ENCODE measurements around the gene NT5DC3.

NT5DC3 gene

DNA sequence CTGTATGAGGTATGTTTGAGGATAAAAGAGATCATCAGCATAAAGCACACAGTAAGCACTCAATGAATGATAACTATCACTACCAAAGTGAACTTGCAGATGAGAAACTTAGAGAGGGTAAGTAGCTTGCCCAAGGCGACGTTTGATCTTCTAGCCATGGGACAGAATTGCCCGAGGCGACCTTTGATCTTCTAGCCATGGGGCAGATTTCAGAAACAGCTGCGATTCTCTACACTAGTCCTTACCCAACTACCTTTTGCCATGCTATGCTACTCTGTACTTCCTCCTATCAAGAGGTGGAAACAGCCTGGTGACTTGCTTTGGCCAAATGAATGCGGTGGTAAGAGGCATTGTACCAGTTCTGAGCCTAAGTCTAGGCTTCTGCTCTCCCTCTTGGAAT, 23.7 kb upstream of the NT5DC3 start:
- no peak overlapping the region for H3K27ac ChIP-seq (ENCODE audit: low read depth, low read length, poor library complexity, severe bottlenecking)
- no peaks in the 10 kb centered on the region for H3K4me1 ChIP-seq (ENCODE audit: insufficient read depth, low read length, severe bottlenecking)
- no peaks in the 10 kb centered on the region for H3K9me3 ChIP-seq (ENCODE audit: low read length)
- no peaks in the 10 kb centered on the region for H3K79me2 ChIP-seq (ENCODE audit: insufficient read depth, low read length)
- H3F3A ChIP-seq (ENCODE audit: insufficient read depth, low read length) = no peaks in the 10 kb centered on the region
- H3K36me3 ChIP-seq (ENCODE audit: insufficient read depth, low read length) = no peaks in the 10 kb centered on the region
- no peak for TF ChIP-seq EZH2 (IDR thresholded peaks at IDR 0.05; ENCODE audit: borderline replicate concordance, low read length)
- TF ChIP-seq, protein P1, sequence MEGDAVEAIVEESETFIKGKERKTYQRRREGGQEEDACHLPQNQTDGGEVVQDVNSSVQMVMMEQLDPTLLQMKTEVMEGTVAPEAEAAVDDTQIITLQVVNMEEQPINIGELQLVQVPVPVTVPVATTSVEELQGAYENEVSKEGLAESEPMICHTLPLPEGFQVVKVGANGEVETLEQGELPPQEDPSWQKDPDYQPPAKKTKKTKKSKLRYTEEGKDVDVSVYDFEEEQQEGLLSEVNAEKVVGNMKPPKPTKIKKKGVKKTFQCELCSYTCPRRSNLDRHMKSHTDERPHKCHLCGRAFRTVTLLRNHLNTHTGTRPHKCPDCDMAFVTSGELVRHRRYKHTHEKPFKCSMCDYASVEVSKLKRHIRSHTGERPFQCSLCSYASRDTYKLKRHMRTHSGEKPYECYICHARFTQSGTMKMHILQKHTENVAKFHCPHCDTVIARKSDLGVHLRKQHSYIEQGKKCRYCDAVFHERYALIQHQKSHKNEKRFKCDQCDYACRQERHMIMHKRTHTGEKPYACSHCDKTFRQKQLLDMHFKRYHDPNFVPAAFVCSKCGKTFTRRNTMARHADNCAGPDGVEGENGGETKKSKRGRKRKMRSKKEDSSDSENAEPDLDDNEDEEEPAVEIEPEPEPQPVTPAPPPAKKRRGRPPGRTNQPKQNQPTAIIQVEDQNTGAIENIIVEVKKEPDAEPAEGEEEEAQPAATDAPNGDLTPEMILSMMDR (IDR thresholded peaks at IDR 0.05; ENCODE audit: low read length) = no peak
- H2AFZ ChIP-seq (ENCODE audit: low read length) = no peak overlapping the region
- H3K4me3 ChIP-seq (ENCODE audit: low read depth, low read length, poor library complexity, severe bottlenecking) = no peak overlapping the region
- no peaks in the 10 kb centered on the region for H3K27me3 ChIP-seq (ENCODE audit: insufficient read depth, low read length)
- no peaks in the 10 kb centered on the region for H3K9me2 ChIP-seq (ENCODE audit: low read depth, low read length)
- no peaks in the 10 kb centered on the region for H4K20me1 ChIP-seq (ENCODE audit: insufficient read depth, low read length)
- H3K4me2 ChIP-seq (ENCODE audit: low read length) = no peak overlapping the region
- H3K9ac ChIP-seq (ENCODE audit: low read length) = no peak overlapping the region

DNA sequence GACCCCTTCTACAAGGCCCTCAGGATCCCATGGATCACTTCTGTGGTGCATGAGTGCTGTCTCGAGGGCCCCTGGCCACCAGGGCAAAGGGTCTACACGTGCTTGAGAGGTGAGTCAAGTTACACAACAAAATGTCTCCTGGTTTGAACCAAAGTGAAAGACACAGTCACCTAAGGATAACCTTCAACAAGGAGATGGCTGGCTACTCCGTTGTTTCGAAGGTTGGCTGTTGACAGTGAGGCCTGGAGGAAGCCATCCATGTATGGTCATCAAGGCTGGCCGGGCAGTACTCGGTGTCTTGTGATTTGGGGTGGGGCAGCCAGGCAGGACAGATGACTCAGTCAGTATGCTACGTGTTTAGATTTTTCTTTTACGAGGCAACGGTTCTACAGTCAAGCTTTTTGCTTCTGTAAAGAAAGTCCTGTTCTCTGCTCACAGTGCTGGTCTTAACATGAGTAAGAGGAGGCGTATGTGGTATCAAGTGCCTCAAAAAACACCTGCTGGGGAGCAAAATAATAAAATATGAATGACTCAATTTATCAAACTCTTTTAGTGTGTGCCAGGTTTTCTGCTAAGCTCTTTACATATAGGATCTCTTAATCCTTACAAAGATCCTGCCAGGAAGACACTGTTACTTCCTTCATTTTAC, 18.0 kb upstream of the NT5DC3 start:
- Histone ChIP-seq H3F3A (ENCODE audit: insufficient read depth, low read length) (no peaks in the 10 kb centered on the region), H3K9me3 (ENCODE audit: low read length) (no peaks in the 10 kb centered on the region), H4K20me1 (ENCODE audit: insufficient read depth, low read length) (no peaks in the 10 kb centered on the region), H3K79me2 (ENCODE audit: insufficient read depth, low read length) (no peaks in the 10 kb centered on the region), H3K4me1 (ENCODE audit: insufficient read depth, low read length, severe bottlenecking) (no peaks in the 10 kb centered on the region), H3K4me3 (ENCODE audit: low read depth, low read length, poor library complexity, severe bottlenecking) (no peak overlapping the region), H2AFZ (ENCODE audit: low read length) (no peak overlapping the region), H3K4me2 (ENCODE audit: low read length) (no peak overlapping the region), H3K9ac (ENCODE audit: low read length) (no peak overlapping the region), H3K9me2 (ENCODE audit: low read depth, low read length) (no peaks in the 10 kb centered on the region), H3K36me3 (ENCODE audit: insufficient read depth, low read length) (no peaks in the 10 kb centered on the region), H3K27ac (ENCODE audit: low read depth, low read length, poor library complexity, severe bottlenecking) (no peak overlapping the region), H3K27me3 (ENCODE audit: insufficient read depth, low read length) (no peaks in the 10 kb centered on the region)
- TF ChIP-seq, protein P1 (IDR thresholded peaks at IDR 0.05; ENCODE audit: low read length) = no peak
- no peak for TF ChIP-seq EZH2 (IDR thresholded peaks at IDR 0.05; ENCODE audit: borderline replicate concordance, low read length)

GRCh38 chr12:103858335-103858734, 17.3 kb upstream of the NT5DC3 start:
- Histone ChIP-seq H3K4me3 (ENCODE audit: low read depth, low read length, poor library complexity, severe bottlenecking) (no peak overlapping the region), H3K9me2 (ENCODE audit: low read depth, low read length) (no peaks in the 10 kb centered on the region), H3K9ac (ENCODE audit: low read length) (no peak overlapping the region), H2AFZ (ENCODE audit: low read length) (no peak overlapping the region), H3K27me3 (ENCODE audit: insufficient read depth, low read length) (no peaks in the 10 kb centered on the region), H3K4me1 (ENCODE audit: insufficient read depth, low read length, severe bottlenecking) (no peaks in the 10 kb centered on the region), H3F3A (ENCODE audit: insufficient read depth, low read length) (no peaks in the 10 kb centered on the region), H3K27ac (ENCODE audit: low read depth, low read length, poor library complexity, severe bottlenecking) (no peak overlapping the region), H4K20me1 (ENCODE audit: insufficient read depth, low read length) (no peaks in the 10 kb centered on the region), H3K4me2 (ENCODE audit: low read length) (no peak overlapping the region), H3K9me3 (ENCODE audit: low read length) (no peaks in the 10 kb centered on the region), H3K79me2 (ENCODE audit: insufficient read depth, low read length) (no peaks in the 10 kb centered on the region), H3K36me3 (ENCODE audit: insufficient read depth, low read length) (no peaks in the 10 kb centered on the region)
- TF ChIP-seq, protein P1 (IDR thresholded peaks at IDR 0.05; ENCODE audit: low read length) = no peak

Data from OCI-LY1 (cell line).